ENCODE measurements around the gene PEX26.
"Not testable (repeated sequence)": the region's sequence is repeated elsewhere in the genome, so short reads cannot be mapped to it uniquely, and the experiment has no call there.

Gene PEX26

GRCh38 chr22:18070556-18071306 lies 7.1 kb upstream of the PEX26 start:
- DNase-seq: no peak

- DNase-seq: not testable (repeated sequence)
Measured at GRCh38 chr22:18071307-18071967, 6.4 kb upstream of the PEX26 start.

DNA sequence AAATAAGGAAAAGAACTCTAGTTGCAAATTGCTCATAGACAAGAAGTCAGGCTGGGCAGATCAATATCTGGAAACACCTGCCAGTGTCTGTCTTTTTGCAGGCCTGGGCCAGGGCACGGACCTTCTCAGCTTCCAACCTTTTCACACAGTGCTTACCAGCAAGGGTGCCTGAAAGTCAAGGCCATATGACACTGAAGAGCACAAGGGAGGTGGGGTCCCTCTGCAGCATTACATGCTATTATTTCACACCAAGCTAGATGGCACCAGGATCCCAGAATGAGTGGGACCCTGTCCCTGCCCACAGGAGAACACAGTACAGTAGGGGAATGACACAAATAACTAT lies 5.9 kb upstream of the PEX26 start:
- no peak for DNase-seq

DNA sequence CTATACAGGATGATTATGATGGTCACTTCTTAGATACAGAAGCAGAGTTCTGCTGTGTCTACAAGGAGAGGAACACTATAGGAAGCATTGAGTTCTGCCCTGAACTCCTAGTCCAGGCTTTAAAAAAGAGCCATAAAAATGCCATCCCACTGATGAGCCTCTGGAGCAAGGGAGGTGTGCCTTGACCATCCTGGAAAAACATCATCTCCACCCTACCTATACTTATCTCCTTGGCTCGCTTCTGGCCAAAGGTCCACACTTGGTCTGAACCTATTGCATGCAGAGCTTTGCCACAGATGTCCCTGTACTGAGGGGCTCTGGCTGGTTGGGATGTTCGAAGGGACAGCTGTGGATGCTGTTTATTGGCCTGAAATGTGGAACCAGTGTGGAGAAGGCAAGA lies 4.3 kb upstream of the PEX26 start:
- DNase-seq: no peak

GRCh38 chr22:18073927-18074326 lies 3.9 kb upstream of the PEX26 start:
- not testable (repeated sequence) for DNase-seq

- peak in 2 of 58 donors; percentile 2 to 13 for DNase-seq
Measured at GRCh38 chr22:18075101-18075719, 2.6 kb upstream of the PEX26 start.

DNA sequence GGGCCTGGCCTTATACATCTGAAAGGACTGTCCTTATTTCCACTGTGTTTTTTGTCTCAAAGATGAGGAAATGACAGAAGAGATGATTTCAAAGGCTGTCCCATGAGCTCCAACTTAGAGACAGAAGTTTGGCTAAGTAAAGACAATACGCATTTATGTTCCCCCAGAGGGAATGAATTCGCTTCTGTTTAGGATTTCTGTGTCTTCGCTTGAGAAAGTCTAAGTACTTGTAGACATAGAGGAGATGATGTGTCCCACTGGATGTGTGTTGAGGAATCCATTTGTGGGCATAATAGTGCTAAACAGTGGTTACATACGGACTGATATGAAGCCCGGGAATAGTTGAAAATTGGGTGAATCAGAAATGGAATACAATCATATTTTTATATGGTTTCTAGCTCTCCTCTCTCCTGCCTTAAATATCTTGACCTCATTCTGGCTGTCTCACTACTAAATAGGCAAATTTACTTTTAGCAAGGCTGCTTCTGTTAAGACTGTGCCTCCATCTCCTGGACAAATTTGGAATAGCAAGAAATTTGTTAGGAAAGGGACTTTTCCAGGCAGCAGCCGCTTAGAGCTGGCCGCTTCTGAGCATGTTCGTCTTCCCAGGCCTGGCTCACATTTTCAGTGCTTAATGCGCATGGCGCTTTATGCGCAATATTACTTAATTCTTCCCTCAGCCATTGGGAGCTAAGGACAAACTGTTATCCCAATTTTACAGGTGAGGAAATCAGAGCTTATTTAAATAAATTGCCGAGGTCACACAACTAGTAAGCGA lies 1.9 kb upstream of the PEX26 start:
- peak in 52 of 58 donors; percentile 9 to 93 (median 49) for DNase-seq

GRCh38 chr22:18077087-18077638 lies 627 bp upstream of the PEX26 start:
- DNase-seq: peak in 1 of 58 donors; percentile 31

DNA sequence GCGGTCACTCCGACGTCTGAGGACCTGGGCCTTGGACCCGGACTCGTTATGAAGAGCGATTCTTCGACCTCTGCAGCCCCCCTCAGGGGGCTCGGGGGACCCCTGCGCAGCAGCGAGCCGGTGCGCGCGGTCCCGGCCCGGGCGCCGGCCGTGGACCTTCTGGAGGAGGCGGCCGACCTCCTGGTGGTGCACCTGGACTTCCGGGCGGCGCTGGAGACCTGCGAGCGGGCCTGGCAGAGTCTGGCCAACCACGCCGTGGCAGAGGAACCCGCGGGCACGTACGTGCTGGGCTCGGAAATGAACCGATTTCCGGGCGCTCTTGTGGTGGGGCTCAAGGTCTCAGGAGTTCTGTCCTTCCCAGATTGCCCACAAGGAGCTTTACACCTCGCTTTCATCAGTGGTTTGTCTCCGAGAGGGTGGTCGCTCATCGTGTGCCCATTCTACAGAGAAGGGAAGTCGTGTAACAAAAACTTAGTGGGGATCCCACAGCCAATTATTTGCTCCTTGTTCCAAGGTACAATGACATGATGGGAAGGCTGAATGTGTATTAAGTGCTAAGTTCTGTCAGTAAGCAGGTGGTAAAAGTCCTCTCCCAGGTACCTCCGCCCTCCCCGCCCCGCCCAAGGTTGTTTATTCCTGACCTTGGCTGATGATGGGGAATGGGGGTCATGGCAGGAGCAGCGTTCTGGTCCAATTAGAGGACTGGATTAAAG lies 695 bp downstream of the PEX26 start:
- DNase-seq: no peak

GRCh38 chr22:18079706-18080233 lies 2.0 kb downstream of the PEX26 start:
- DNase-seq: no peak

GRCh38 chr22:18081416-18081815 lies 3.6 kb downstream of the PEX26 start:
- no peak for DNase-seq

- DNase-seq: no peak
Measured at GRCh38 chr22:18082467-18082866, 4.7 kb downstream of the PEX26 start.

DNA sequence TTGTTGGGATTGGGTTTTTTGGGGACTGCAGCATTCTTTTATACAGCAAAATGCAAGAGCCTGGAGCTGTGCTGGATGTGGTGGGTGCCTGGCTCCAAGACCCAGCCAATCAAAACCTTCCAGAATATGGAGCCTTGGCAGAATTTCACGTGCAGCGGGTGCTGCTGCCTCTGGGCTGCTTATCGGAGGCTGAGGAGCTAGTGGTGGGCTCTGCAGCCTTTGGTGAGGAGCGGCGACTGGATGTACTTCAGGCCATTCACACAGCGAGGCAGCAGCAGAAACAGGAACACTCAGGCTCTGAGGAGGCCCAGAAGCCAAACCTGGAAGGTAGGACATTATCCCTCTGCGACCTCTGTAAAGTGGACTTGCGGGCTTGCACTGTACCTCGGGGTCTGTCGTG lies 5.6 kb downstream of the PEX26 start:
- DNase-seq: no peak

- DNase-seq: no peak
Measured at GRCh38 chr22:18085188-18085587, 7.4 kb downstream of the PEX26 start.

DNA sequence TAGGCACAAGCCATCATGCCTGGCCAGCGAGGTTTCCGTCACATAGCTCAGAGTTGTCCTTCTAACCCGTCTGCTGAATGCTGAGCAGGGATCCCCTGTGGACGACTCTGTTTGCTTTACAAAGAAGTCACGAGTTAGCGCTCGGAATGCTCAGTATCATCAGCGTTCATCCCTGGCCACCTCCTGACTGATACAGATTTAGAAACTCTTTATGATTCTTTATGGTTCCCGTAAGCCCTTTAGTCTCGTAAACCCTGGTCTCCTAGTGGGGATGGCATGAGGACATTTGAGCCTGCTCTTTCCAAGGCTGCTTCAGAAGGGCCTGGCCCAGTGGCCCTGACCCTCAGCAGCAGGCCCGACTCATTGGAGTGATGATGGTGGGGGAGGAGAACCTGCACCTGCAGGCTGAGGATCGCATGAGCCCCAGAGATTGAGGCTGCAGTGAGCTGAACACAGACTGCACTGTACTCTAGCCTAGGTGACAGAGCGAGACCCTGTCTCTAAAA lies 9.6 kb downstream of the PEX26 start:
- no peak for DNase-seq

DNA sequence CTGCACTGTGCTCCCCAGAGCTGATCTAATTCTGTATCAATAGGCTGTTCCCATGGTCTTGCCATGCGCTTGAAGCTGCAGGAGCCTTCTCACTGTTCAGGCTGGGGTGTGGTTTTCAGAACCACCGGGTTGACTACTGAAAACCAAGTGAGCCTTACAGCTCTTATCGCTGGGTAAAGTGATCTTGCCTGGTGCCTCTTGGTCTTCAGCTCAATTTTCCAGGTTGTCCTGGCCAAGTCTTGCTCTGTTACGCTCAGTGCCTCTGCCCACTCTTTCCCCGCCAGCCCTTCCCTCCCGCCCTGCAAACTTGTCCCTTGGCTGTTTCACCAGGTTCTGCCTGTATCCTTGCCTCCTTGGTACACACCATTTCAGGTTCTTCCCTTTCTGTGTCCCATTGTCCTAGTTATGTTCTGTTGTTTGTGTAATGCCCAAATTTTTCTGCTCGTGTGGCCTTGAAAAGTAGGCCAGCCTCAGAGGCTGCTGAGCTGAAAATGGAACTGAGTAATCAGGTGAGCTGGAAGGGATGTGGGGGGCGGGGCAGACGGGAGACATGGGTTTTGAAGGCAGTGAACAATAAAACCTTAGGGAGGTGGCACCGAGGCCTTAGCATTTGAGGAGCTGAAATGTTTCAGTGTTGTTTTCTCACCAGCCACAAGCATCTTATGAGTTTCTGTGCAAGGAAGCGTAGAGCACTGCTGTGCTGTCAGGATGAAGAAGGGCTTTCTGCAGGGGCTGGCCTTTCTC lies 11.2 kb downstream of the PEX26 start:
- no peak for DNase-seq

- DNase-seq: no peak
Measured at GRCh38 chr22:18090286-18090685, 12.5 kb downstream of the PEX26 start.

- no peak for DNase-seq
Measured at GRCh38 chr22:18091478-18091877, 13.7 kb downstream of the PEX26 start.

GRCh38 chr22:18091916-18092526 lies 14.2 kb downstream of the PEX26 start:
- DNase-seq: peak in 10 of 58 donors; percentile 8 to 56 (median 22)

All from anterior cingulate cortex (tissue), 58 donors.